MV-4-11 (cell line): Measurements from ENCODE around the gene NKTR.
"Not testable (repeated sequence)": the region's sequence is repeated elsewhere in the genome, so short reads cannot be mapped to it uniquely, and the experiment has no call there.

Experiments
- DNase-seq: peaks from one replicate; lab custom pipeline; 2025; lab: John Stamatoyannopoulos, UW

The NKTR gene

DNA sequence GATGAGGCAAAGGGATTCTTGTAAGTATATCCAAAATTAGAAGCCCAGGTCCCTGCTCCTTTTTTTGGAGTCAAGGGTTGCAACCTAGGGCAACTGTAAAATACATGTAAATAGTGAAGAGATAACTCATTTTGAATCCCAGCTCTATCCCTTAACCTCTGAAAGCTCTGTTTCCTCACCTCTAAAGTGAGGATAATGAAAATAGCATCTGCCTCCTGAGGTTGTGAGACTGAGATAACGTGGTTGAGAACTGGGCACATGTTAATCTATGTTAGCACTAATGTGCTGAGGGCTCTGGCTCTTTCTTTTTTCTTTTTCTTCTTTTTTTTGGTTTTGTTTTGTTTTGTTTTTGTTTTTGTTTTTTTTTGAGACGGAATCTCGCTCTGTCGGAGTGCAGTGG is 4.8 kb upstream of the NKTR start:
- DNase-seq, result no peak

GRCh38 chr3:42597098-42597497 is 3.4 kb upstream of the NKTR start:
- DNase-seq, result not testable (repeated sequence)

- DNase-seq, result peak; percentile 52
Measured at GRCh38 chr3:42600958-42601675, 631 bp downstream of the NKTR start.

GRCh38 chr3:42601896-42602581 is 1.6 kb downstream of the NKTR start:
- DNase-seq, result no peak

DNA sequence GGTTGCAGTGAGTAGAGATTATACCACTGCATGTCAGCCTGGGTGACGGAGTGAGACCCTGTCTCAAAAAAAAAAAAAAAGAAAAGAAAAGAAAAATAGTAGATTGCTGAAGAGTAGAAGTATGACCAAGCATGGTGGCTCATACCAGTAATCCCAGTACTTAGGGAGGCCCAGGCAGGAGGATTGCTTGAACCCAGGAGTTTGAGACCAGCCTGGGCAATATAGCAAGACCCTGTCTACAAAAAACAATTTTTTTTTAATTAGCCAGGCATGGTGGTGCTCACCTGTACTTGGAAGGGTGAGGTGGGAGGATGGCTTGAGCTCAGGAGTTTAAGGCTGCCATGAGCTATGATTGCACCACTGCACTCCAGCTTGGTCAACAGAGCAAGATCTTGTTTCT is 2.5 kb downstream of the NKTR start:
- no peak for DNase-seq

GRCh38 chr3:42605546-42606173 is 5.2 kb downstream of the NKTR start:
- no peak for DNase-seq

- no peak for DNase-seq
Measured at GRCh38 chr3:42608581-42608980, 8.1 kb downstream of the NKTR start.

DNA sequence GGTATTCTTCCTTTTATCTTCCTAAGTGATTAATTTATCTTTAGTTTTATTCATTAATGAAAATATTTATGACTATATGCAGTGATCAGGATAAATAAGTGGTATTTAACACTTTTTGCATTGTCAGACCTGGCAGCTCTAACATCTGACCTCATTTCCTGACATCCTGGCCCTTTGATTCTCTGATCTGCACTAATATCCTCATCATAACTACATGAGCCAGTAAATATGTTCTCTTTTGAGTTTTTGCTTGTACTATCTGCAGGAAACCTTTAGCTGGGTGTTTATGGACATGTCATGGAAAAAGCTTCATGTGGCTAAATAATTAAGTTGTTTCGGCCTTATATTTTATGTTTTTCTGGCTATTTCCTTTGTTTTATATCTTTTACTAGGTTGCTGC is 10.5 kb downstream of the NKTR start:
- DNase-seq, result no peak

- no peak for DNase-seq
Measured at GRCh38 chr3:42612217-42612616, 11.7 kb downstream of the NKTR start.

DNA sequence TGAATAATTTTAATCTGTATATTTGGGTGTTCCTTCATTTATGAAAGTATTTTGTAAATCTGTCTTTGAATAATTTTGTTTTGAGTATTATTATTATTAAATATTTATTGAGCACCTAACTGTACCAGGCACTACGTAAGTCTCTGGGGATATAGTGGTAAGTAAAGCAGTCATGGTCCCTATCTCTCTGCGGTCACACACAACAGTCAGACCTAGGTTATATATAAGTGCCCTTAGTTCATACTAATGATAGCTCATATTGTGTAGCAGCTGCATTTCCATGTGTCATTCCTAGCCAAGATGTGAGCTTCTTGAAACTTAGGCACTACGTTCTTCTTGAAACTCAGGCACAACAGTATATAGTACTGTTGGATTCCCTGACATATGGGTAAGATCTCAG is 12.4 kb downstream of the NKTR start:
- DNase-seq, result no peak

DNA sequence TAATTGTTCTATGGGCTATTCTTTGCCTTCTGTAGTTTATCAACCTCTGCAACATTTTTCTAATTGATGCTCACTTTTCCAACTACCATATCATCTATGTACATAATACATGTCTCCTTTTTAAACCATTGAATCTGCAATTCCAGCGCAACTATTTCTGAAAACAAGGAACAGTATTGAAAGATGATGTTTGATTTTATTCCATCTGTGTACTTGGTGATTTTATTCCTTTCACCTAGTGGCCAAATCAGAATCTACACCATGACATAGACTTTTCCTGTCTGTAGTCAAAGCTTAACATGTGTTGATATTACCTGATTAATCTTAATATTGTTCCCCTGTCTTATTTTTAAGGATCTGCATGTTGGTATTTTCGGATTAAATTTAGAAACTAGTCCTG is 13.0 kb downstream of the NKTR start:
- DNase-seq, result no peak

GRCh38 chr3:42631620-42632019 is 31.1 kb downstream of the NKTR start:
- no peak for DNase-seq

DNA sequence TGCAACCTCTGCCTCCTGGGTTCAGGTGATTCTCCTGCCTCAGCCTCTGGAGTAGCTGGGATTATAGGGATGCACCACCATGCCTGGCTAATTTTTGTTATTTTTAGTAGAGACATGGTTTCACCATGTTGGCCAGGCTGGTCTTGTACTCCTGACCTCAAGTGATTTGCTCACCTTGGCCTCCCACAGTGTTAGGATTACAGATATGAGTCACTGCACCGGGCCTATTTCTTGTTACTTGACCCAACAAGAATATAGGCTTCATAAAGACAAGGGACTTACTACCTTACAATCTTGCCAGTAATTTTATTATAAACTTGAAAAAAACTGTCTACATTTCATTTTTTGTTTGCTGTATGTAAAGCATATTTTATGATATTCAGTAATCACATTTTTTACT is 31.7 kb downstream of the NKTR start:
- no peak for DNase-seq

GRCh38 chr3:42633544-42633943 is 33.1 kb downstream of the NKTR start:
- no peak for DNase-seq

GRCh38 chr3:42635111-42635510 is 34.6 kb downstream of the NKTR start:
- peak; percentile 71 for DNase-seq

- no peak for DNase-seq
Measured at GRCh38 chr3:42637001-42637400, 36.5 kb downstream of the NKTR start.

DNA sequence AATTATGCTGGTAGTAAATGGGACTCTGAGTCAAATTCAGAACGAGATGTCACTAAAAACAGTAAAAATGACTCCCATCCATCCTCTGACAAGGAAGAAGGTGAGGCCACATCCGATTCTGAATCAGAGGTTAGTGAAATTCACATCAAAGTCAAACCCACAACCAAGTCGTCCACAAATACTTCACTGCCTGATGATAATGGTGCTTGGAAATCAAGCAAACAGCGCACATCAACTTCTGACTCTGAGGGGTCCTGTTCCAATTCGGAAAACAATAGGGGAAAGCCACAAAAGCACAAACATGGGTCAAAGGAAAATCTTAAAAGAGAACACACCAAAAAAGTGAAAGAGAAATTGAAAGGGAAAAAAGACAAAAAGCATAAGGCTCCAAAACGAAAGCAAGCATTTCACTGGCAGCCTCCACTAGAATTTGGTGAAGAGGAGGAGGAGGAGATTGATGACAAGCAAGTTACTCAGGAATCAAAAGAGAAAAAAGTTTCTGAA is 37.9 kb downstream of the NKTR start:
- no peak for DNase-seq

- DNase-seq, result no peak
Measured at GRCh38 chr3:42639192-42639591, 38.7 kb downstream of the NKTR start.

- no peak for DNase-seq
Measured at GRCh38 chr3:42640129-42640528, 39.6 kb downstream of the NKTR start.

DNA sequence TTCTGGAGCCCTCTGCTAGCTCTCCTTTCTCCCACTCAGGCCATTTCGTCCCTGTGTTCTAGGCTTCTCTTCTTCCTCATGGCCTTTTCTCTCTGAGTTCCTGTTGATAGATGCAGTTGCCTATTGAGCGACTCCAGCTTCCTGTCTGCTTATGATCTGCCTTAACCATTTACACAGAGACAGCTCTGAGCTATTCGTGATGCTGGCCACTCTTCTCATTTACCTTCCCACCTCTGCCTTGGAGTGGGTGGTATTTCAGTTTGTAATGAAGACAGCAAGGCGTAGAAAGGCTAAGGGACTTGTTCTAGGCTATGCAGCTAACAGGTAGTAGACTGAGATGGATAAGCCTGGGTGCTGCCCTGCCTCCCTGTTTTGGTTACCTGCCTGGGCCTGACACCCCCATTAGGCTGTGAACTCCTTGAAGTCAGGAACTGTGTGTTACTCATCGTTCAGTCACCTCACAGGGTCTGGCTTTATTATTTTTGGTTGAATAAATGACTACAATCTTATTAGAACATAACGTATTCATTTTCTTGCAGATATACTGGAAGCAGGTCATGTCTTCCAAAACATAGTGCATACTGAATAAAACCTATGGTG is 40.4 kb downstream of the NKTR start:
- no peak for DNase-seq

- no peak for DNase-seq
Measured at GRCh38 chr3:42647821-42648459, 47.5 kb downstream of the NKTR start.

DNA sequence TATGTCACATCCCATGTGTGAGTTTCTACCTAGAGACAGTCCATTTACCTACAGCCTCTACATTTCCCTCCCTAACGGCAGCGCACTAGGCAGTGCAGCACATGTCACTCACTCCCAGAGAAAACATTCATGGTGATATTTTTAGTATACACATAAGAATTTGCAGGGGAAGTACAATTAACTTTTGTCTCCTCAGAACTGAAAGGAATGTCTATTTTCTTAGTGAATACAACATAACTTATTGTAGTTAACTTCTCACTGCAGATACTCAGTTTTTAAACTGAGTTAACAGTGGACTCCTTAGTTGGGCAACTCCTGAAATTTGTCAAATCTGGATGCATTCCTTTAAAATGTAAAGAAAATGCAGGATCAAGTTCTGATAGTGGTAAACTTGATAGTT is 48.5 kb downstream of the NKTR start:
- DNase-seq, result no peak
